ENCODE measurements around the gene TACSTD2. TPM values are rescaled to one million over a fixed set of nuclear protein-coding genes. Genes with fewer than 3 reads are reported as not detected.
A peak's percentile ranks its signal among the peaks of the same experiment; 100 is the strongest.

Gene TACSTD2
- total RNA-seq, 1 experiment from 2014 or later, result 1.2 TPM

- Histone ChIP-seq H3K4ac (ENCODE audit: low read depth, low read length) (no peak overlapping the region), H4K8ac (replicated peaks; ENCODE audit: insufficient read length, low read depth, low read length) (no peak overlapping the region), H3K79me2 (ENCODE audit: insufficient read depth, low read length) (no peaks in the 10 kb centered on the region), H3K27ac (ENCODE audit: insufficient read length, low read depth, low read length) (no peak overlapping the region), H3T11ph (ENCODE audit: low read length) (no peak overlapping the region), H4K91ac (ENCODE audit: insufficient read length, low read depth, low read length) (no peak overlapping the region), H4K20me1 (ENCODE audit: control insufficient read depth, insufficient read depth, insufficient read length) (no peaks in the 10 kb centered on the region), H3K4me2 (ENCODE audit: insufficient read depth, insufficient read length, low read length) (no peak overlapping the region), H2BK120ac (ENCODE audit: low read depth, low read length, poor library complexity, severe bottlenecking) (no peak overlapping the region), H3K56ac (ENCODE audit: insufficient read length, low read depth, low read length) (no peak overlapping the region), H3K9me3 (ENCODE audit: control insufficient read depth, low read depth, low read length) (no peaks in the 10 kb centered on the region), H3K23me2 (ENCODE audit: insufficient read length, low read depth, low read length, poor library complexity, severe bottlenecking) (peaks cover 5% of the 10 kb centered on the region), H2AK5ac (ENCODE audit: insufficient read length, low read length) (no peak overlapping the region), H2AFZ (ENCODE audit: low read length) (no peak overlapping the region), H3K9ac (ENCODE audit: extremely low read depth, insufficient read length, low read length) (no peak overlapping the region), H4K5ac (ENCODE audit: insufficient read length, low read depth, low read length) (no peak overlapping the region), H2BK12ac (ENCODE audit: insufficient read length, low read depth, low read length) (no peak overlapping the region), H2BK20ac (ENCODE audit: low read depth, low read length, poor library complexity, severe bottlenecking) (no peak overlapping the region), H2BK15ac (ENCODE audit: low read depth, low read length) (no peak overlapping the region), H3K23ac (ENCODE audit: insufficient read length, low read depth, low read length) (no peak overlapping the region), H3K79me1 (ENCODE audit: insufficient read depth, low read depth, low read length, poor library complexity, severe bottlenecking) (no peaks in the 10 kb centered on the region), H2BK5ac (ENCODE audit: insufficient read length, low read length) (no peak overlapping the region), H3K27me3 (ENCODE audit: insufficient read depth, low read length) (peaks cover 8% of the 10 kb centered on the region; the same call in 1 of the 2 replicates), H3K4me1 (ENCODE audit: insufficient read depth, low read length) (peaks cover 2% of the 10 kb centered on the region; the same call in 1 of the 2 replicates), H3K14ac (ENCODE audit: insufficient read depth, low read length) (no peak overlapping the region), H3K18ac (ENCODE audit: insufficient read length, low read depth, low read length) (no peak overlapping the region)
- TF ChIP-seq CTCF (conservative IDR thresholded peaks at IDR 0.05), result no peak
- peak; percentile 52 for DNase-seq
- no CpG with 5 or more reads among the region's 2 CpGs for WGBS (ENCODE audit: extremely low coverage, insufficient read length, low lambda C conversion rate)
- peaks cover 30 to 37% of the 10 kb centered on the region in 2 experiments for H3K4me1 Mint-ChIP-seq
- H3K9me3 Mint-ChIP-seq, result peaks cover 0 to 9% of the 10 kb centered on the region in 2 experiments; a peak in 2 of 5 replicates
- peaks cover 30% of the 10 kb centered on the region for H3K27me3 Mint-ChIP-seq (ENCODE audit: low read depth)
- no peak overlapping the region; a peak in 1 of 5 replicates for H3K4me3 Mint-ChIP-seq
- H3K27ac Mint-ChIP-seq, result peak overlapping the region in 1 of 3 experiments; percentile 45; a peak in 1 of 7 replicates
- H3K36me3 Mint-ChIP-seq (ENCODE audit: insufficient read depth in 1 of 3, low read depth in 3 of 3), result peaks cover 0 to 9% (median 4%) of the 10 kb centered on the region in 3 experiments; a peak in 3 of 7 replicates
Observed at GRCh38 chr1:58572690-58573089, 4.4 kb downstream of the TACSTD2 start.
